MG63 (cell line): ENCODE data around the gene CYP11A1. TPM values are rescaled to one million over a fixed set of nuclear protein-coding genes. Genes with fewer than 3 reads are reported as not detected.
A peak's percentile ranks its signal among the peaks of the same experiment; 100 is the strongest.

Experiments used
- DNase-seq: peaks from one replicate; pipeline ENCODE4 v3.0.0-alpha.2; 2020
- H3K27me3 ChIP-seq: fragments of 250-450 bp; sonication (Bioruptor Pico); 2 replicates; pipeline ENCODE4 v1.5.1; 2020; ENCODE audit warnings: mild to moderate bottlenecking, moderate library complexity
- H3K36me3 ChIP-seq: fragments of 250-450 bp; sonication (Bioruptor Pico); 2 replicates; pipeline ENCODE4 v1.5.1; 2020; ENCODE audit warnings: mild to moderate bottlenecking, moderate library complexity
- H3K4me3 ChIP-seq: fragments of 250-450 bp; sonication (Bioruptor Pico); 2 replicates; pipeline ENCODE4 v1.5.1; 2020; ENCODE audit warnings: mild to moderate bottlenecking, moderate library complexity
- H3K9me3 ChIP-seq: fragments of 250-450 bp; sonication (Bioruptor Pico); 2 replicates; pipeline ENCODE4 v1.5.1; 2020; ENCODE audit warnings: mild to moderate bottlenecking, moderate library complexity
- total RNA-seq: library from RNA; depleted of rRNA; stranded (reverse); fragments of >200 nt; shearing (Covaris generic); gene quantifications from 2 replicates; pipeline ENCODE4 v1.2.3, GENCODE V29; 2014; ENCODE audit warnings: low replicate concordance; rRNA removed

Gene CYP11A1
- 0.30 and 6.3 TPM in 2 replicates for total RNA-seq

- Histone ChIP-seq H3K4me3 (peak within 1 kb of the TSS; percentile 84), H3K9me3 (no peaks in the 10 kb centered on the region), H3K27me3 (no peaks in the 10 kb centered on the region), H3K36me3 (no peaks in the 10 kb centered on the region; the same call in 1 of the 2 replicates)
- no peak for DNase-seq
Measured at GRCh38 chr15:74367296-74367854, at the start of gene CYP11A1. TSS of gene CYP11A1 (minus strand) at chr15:74367646. CDS start at chr15:74367585, 61 bp downstream.

GRCh38 chr15:74417225-74417624 is 49.8 kb upstream of the CYP11A1 start:
- peaks cover 25% of the 10 kb centered on the region for H3K36me3 ChIP-seq
- no peaks in the 10 kb centered on the region for H3K9me3 ChIP-seq
- H3K4me3 ChIP-seq: no peak overlapping the region
- no peak for DNase-seq
- no peaks in the 10 kb centered on the region for H3K27me3 ChIP-seq

- H3K27me3 ChIP-seq: no peaks in the 10 kb centered on the region
- peaks cover 25% of the 10 kb centered on the region for H3K36me3 ChIP-seq
- no peak for DNase-seq
- H3K9me3 ChIP-seq: no peaks in the 10 kb centered on the region
- no peak overlapping the region for H3K4me3 ChIP-seq
Measured at GRCh38 chr15:74415966-74416916, 48.8 kb upstream of the CYP11A1 start.

- DNase-seq: no peak
- Histone ChIP-seq H3K27me3 (no peaks in the 10 kb centered on the region), H3K36me3 (peaks cover 32% of the 10 kb centered on the region), H3K9me3 (no peaks in the 10 kb centered on the region), H3K4me3 (no peak overlapping the region)
Measured at GRCh38 chr15:74414603-74415338, 47.3 kb upstream of the CYP11A1 start.

GRCh38 chr15:74414081-74414580 is 46.7 kb upstream of the CYP11A1 start:
- no peaks in the 10 kb centered on the region for H3K9me3 ChIP-seq
- peaks cover 32% of the 10 kb centered on the region for H3K36me3 ChIP-seq
- no peaks in the 10 kb centered on the region for H3K27me3 ChIP-seq
- no peak overlapping the region for H3K4me3 ChIP-seq
- DNase-seq: no peak

- Histone ChIP-seq H3K4me3 (no peak overlapping the region), H3K36me3 (peaks cover 31% of the 10 kb centered on the region)
- no peak for DNase-seq
Measured at GRCh38 chr15:74413350-74414080, 46.1 kb upstream of the CYP11A1 start.

GRCh38 chr15:74412159-74412558 is 44.7 kb upstream of the CYP11A1 start:
- DNase-seq: no peak

More at GRCh38 chr15:74413350-74414080, 46.1 kb upstream of the CYP11A1 start:
- no peaks in the 10 kb centered on the region for H3K9me3 ChIP-seq
- H3K27me3 ChIP-seq: no peaks in the 10 kb centered on the region

GRCh38 chr15:74411686-74412085 is 44.2 kb upstream of the CYP11A1 start:
- no peak for DNase-seq
- Histone ChIP-seq H3K27me3 (no peaks in the 10 kb centered on the region), H3K36me3 (peaks cover 25% of the 10 kb centered on the region), H3K4me3 (no peak overlapping the region), H3K9me3 (no peaks in the 10 kb centered on the region)

More at GRCh38 chr15:74412159-74412558, 44.7 kb upstream of the CYP11A1 start:
- Histone ChIP-seq H3K4me3 (no peak overlapping the region), H3K9me3 (no peaks in the 10 kb centered on the region), H3K27me3 (no peaks in the 10 kb centered on the region), H3K36me3 (peaks cover 29% of the 10 kb centered on the region)

- Histone ChIP-seq H3K27me3 (no peaks in the 10 kb centered on the region), H3K4me3 (no peak overlapping the region), H3K36me3 (peaks cover 14% of the 10 kb centered on the region), H3K9me3 (no peaks in the 10 kb centered on the region)
- DNase-seq: no peak
Measured at GRCh38 chr15:74410502-74410901, 43.1 kb upstream of the CYP11A1 start.

GRCh38 chr15:74409225-74409624 is 41.8 kb upstream of the CYP11A1 start:
- H3K36me3 ChIP-seq: peaks cover 13% of the 10 kb centered on the region
- H3K27me3 ChIP-seq: no peaks in the 10 kb centered on the region
- DNase-seq: no peak
- no peak overlapping the region for H3K4me3 ChIP-seq
- no peaks in the 10 kb centered on the region for H3K9me3 ChIP-seq

GRCh38 chr15:74408815-74409214 is 41.4 kb upstream of the CYP11A1 start:
- H3K27me3 ChIP-seq: no peaks in the 10 kb centered on the region
- DNase-seq: no peak
- no peak overlapping the region for H3K4me3 ChIP-seq
- no peaks in the 10 kb centered on the region for H3K9me3 ChIP-seq
- peaks cover 10% of the 10 kb centered on the region for H3K36me3 ChIP-seq

GRCh38 chr15:74408385-74408784 is 40.9 kb upstream of the CYP11A1 start:
- no peaks in the 10 kb centered on the region for H3K9me3 ChIP-seq
- no peak for DNase-seq
- H3K4me3 ChIP-seq: no peak overlapping the region
- H3K36me3 ChIP-seq: peaks cover 7% of the 10 kb centered on the region
- H3K27me3 ChIP-seq: no peaks in the 10 kb centered on the region

- DNase-seq: peak; percentile 98
- Histone ChIP-seq H3K27me3 (no peaks in the 10 kb centered on the region), H3K36me3 (peaks cover 7% of the 10 kb centered on the region; the same call in 1 of the 2 replicates), H3K4me3 (no peak overlapping the region), H3K9me3 (no peaks in the 10 kb centered on the region)
Measured at GRCh38 chr15:74406992-74407705, 39.7 kb upstream of the CYP11A1 start.

- H3K27me3 ChIP-seq: no peaks in the 10 kb centered on the region
- H3K4me3 ChIP-seq: no peak overlapping the region
- H3K36me3 ChIP-seq: peaks cover 7% of the 10 kb centered on the region; the same call in 1 of the 2 replicates
- no peaks in the 10 kb centered on the region for H3K9me3 ChIP-seq
- no peak for DNase-seq
Measured at GRCh38 chr15:74406517-74406916, 39.1 kb upstream of the CYP11A1 start.

GRCh38 chr15:74405823-74406222 is 38.4 kb upstream of the CYP11A1 start:
- DNase-seq: no peak
- H3K36me3 ChIP-seq: peaks cover 7% of the 10 kb centered on the region; the same call in 1 of the 2 replicates
- H3K4me3 ChIP-seq: no peak overlapping the region
- H3K27me3 ChIP-seq: no peaks in the 10 kb centered on the region
- H3K9me3 ChIP-seq: no peaks in the 10 kb centered on the region
